Osteoblast (primary cell): ENCODE data around the gene CYP11A1. TPM values are rescaled to one million over a fixed set of nuclear protein-coding genes. Genes with fewer than 3 reads are reported as not detected.

Experiments used
- DNase-seq: peaks from one replicate; pipeline ENCODE4 v3.0.0; 2011; ENCODE audit warnings: low spot score, mixed read lengths; ENCODE audit not compliant: insufficient read length; ENCODE audit errors: missing footprints
- H2AFZ ChIP-seq: 2 replicates; pipeline ENCODE4 v1.6.0; 2011; ENCODE audit warnings: mild to moderate bottlenecking, low read length
- H3K27ac ChIP-seq: 2 replicates; pipeline ENCODE4 v1.5.1; 2011; ENCODE audit warnings: mild to moderate bottlenecking, low read depth, low read length, moderate library complexity
- H3K27me3 ChIP-seq: 2 replicates; pipeline ENCODE4 v1.6.0; 2012; ENCODE audit warnings: mild to moderate bottlenecking, control low read depth, inconsistent platforms, low read length, moderate library complexity; ENCODE audit not compliant: insufficient read depth
- H3K36me3 ChIP-seq: 2 replicates; pipeline ENCODE4 v1.5.1; 2011; ENCODE audit warnings: mild to moderate bottlenecking, low read length, control low read depth, moderate library complexity; ENCODE audit not compliant: insufficient read depth
- H3K4me1 ChIP-seq: 2 replicates; pipeline ENCODE4 v1.5.1; 2011; ENCODE audit warnings: mild to moderate bottlenecking, low read length, control low read depth, moderate library complexity; ENCODE audit not compliant: insufficient read depth
- H3K4me2 ChIP-seq: 2 replicates; pipeline ENCODE4 v1.6.0; 2011; ENCODE audit warnings: mild to moderate bottlenecking, low read length; ENCODE audit not compliant: insufficient read depth
- H3K4me3 ChIP-seq: fragments of 200-600 bp; sonication (generic); 3 replicates; pipeline ENCODE4 v1.5.1; 2012; ENCODE audit warnings: mild to moderate bottlenecking, low read length, inconsistent platforms; ENCODE audit not compliant: insufficient read depth
- H3K79me2 ChIP-seq: 2 replicates; pipeline ENCODE4 v1.6.0; 2012; ENCODE audit warnings: mild to moderate bottlenecking, low read length, control low read depth, inconsistent platforms; ENCODE audit not compliant: insufficient read depth
- H3K9me3 ChIP-seq: 2 replicates; pipeline ENCODE4 v1.5.1; 2011; ENCODE audit warnings: low read depth, low read length, control low read depth
- H4K20me1 ChIP-seq: 2 replicates; pipeline ENCODE4 v1.6.0; 2012; ENCODE audit warnings: mild to moderate bottlenecking, low read length, control low read depth; ENCODE audit not compliant: insufficient read depth
- total RNA-seq: library from RNA; depleted of rRNA; stranded (reverse); fragments of >200 nt; gene quantifications from 2 replicates; pipeline ENCODE4 v1.2.3, GENCODE V29; 2012
- TF ChIP-seq, protein P1 (sequence below): IDR thresholded peaks from 2 replicates; pipeline ENCODE4 v1.5.1; 2011; ENCODE audit warnings: mild to moderate bottlenecking, low read depth, low read length, moderate library complexity; ENCODE audit errors: extremely low read depth

The CYP11A1 gene
- total RNA-seq, 1 donor: 1.4 TPM

- TF ChIP-seq, protein P1, sequence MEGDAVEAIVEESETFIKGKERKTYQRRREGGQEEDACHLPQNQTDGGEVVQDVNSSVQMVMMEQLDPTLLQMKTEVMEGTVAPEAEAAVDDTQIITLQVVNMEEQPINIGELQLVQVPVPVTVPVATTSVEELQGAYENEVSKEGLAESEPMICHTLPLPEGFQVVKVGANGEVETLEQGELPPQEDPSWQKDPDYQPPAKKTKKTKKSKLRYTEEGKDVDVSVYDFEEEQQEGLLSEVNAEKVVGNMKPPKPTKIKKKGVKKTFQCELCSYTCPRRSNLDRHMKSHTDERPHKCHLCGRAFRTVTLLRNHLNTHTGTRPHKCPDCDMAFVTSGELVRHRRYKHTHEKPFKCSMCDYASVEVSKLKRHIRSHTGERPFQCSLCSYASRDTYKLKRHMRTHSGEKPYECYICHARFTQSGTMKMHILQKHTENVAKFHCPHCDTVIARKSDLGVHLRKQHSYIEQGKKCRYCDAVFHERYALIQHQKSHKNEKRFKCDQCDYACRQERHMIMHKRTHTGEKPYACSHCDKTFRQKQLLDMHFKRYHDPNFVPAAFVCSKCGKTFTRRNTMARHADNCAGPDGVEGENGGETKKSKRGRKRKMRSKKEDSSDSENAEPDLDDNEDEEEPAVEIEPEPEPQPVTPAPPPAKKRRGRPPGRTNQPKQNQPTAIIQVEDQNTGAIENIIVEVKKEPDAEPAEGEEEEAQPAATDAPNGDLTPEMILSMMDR: no peak
- no peak overlapping the region for H3K4me2 ChIP-seq
- no peaks in the 10 kb centered on the region for H3K36me3 ChIP-seq
- H3K79me2 ChIP-seq: no peaks in the 10 kb centered on the region
- no peaks in the 10 kb centered on the region for H4K20me1 ChIP-seq
- H3K9me3 ChIP-seq: no peaks in the 10 kb centered on the region
- H3K27ac ChIP-seq: no peak overlapping the region
- H3K4me1 ChIP-seq: peaks cover 28% of the 10 kb centered on the region
- H2AFZ ChIP-seq: no peak overlapping the region
- H3K27me3 ChIP-seq: no peaks in the 10 kb centered on the region
- no peak overlapping the region for H3K4me3 ChIP-seq
- no peak for DNase-seq
These were observed 52.5 kb downstream of the CYP11A1 start for GRCh38 chr15:74314795-74315438.

DNA sequence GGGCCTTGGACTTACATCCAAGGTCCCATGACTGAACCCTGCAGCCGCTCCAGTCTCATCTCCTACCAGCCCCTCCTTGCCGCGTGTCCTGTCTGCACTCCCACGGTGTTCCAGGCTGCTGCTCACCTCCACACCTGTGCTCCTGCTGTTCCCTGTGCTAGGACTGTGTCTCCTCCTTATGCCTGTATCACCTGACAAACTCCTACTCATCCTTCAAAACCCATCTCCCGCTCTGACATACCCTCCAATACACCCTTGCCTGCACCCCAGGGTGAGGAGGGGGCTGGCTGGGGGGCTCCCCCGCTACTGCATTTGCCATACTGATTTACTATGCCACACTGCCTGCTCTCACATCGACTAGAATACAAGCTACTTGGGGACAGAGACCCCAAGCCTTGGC, 53.6 kb downstream of the CYP11A1 start:
- TF ChIP-seq, protein P1: no peak
- H3K4me3 ChIP-seq: no peak overlapping the region
- no peak overlapping the region for H3K4me2 ChIP-seq
- no peak for DNase-seq
- no peak overlapping the region for H2AFZ ChIP-seq
- peaks cover 18% of the 10 kb centered on the region for H3K4me1 ChIP-seq
- no peaks in the 10 kb centered on the region for H3K36me3 ChIP-seq
- H3K9me3 ChIP-seq: no peaks in the 10 kb centered on the region
- H3K27me3 ChIP-seq: peaks cover 6% of the 10 kb centered on the region
- no peaks in the 10 kb centered on the region for H3K79me2 ChIP-seq
- H4K20me1 ChIP-seq: no peaks in the 10 kb centered on the region
- no peak overlapping the region for H3K27ac ChIP-seq

GRCh38 chr15:74312445-74313007, 54.9 kb downstream of the CYP11A1 start:
- no peaks in the 10 kb centered on the region for H3K9me3 ChIP-seq
- TF ChIP-seq, protein P1: no peak
- H3K4me2 ChIP-seq: no peak overlapping the region
- H3K4me3 ChIP-seq: no peak overlapping the region
- no peaks in the 10 kb centered on the region for H4K20me1 ChIP-seq
- H2AFZ ChIP-seq: no peak overlapping the region
- H3K36me3 ChIP-seq: no peaks in the 10 kb centered on the region
- H3K27ac ChIP-seq: no peak overlapping the region
- H3K4me1 ChIP-seq: peaks cover 6% of the 10 kb centered on the region
- DNase-seq: no peak
- no peaks in the 10 kb centered on the region for H3K79me2 ChIP-seq
- peaks cover 11% of the 10 kb centered on the region for H3K27me3 ChIP-seq

DNA sequence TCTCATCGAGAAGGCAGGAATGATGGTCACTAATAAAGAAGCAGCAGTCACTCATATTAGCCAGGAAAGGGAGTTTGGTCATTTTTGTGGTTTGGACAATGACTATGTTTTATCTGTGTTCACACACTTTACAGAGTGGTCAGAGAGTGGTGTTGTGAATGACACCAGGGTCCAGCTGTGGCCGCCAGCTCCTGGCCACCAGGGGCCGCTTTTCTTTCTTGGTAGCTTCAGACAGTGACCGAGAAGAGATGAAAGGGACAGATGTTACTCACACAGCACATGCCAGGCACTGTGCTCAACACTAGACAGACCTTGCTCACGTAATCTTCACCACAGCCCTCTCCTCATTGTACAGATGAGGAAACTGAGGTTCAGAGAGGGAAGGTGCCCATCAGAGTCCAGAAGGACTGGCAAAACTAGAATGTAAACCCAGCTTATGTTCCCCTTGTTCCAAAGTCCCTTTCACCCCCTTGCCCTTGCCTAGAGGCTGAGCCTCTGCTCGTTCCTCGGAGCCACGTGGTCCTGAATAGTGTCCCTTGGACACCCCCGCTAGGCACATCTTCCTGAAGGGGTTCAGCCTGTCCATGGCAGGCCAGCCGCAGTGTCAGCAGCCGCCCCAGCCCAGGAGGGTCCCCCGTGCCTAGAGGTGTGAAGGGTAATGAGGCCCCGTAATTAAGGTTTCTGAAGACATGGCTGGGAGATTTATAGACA, 55.6 kb downstream of the CYP11A1 start:
- no peak overlapping the region for H3K4me3 ChIP-seq
- no peaks in the 10 kb centered on the region for H3K36me3 ChIP-seq
- H3K4me1 ChIP-seq: peaks cover 2% of the 10 kb centered on the region
- no peak overlapping the region for H3K27ac ChIP-seq
- H3K79me2 ChIP-seq: no peaks in the 10 kb centered on the region
- H4K20me1 ChIP-seq: no peaks in the 10 kb centered on the region
- no peak overlapping the region for H3K4me2 ChIP-seq
- H3K27me3 ChIP-seq: peaks cover 17% of the 10 kb centered on the region
- TF ChIP-seq, protein P1: peak; percentile 65
- no peaks in the 10 kb centered on the region for H3K9me3 ChIP-seq
- no peak for DNase-seq
- H2AFZ ChIP-seq: no peak overlapping the region
